ENCODE data around the gene HOXD1.

Gene HOXD1

DNA sequence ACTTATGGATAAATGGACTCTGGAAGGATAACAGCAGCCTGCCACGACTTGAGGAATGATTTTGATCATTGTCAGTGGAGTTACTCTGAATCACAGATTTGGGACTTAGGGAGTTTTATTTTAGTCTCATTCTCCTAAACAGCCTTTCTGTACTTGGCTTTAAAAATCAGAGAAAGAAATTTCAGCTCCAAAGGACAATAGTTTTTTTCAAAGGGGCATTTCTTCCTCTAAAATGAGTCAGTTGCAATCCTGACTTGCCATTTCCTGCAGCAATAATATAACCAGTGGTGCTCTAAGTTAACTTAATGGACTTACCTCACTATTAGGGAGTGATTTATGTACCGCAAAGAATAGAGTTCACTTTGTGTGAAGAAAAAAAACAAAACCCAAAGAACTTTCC lies 45.7 kb downstream of the HOXD1 start:
- Histone ChIP-seq H3K9me2 (ENCODE audit: low read depth, low read length) (no peaks in the 10 kb centered on the region), H3K4me2 (ENCODE audit: low read length) (no peak overlapping the region), H2AFZ (ENCODE audit: low read length) (no peak overlapping the region), H4K20me1 (ENCODE audit: insufficient read depth, low read length) (no peaks in the 10 kb centered on the region), H3K9me3 (ENCODE audit: low read length) (no peaks in the 10 kb centered on the region), H3K27me3 (ENCODE audit: insufficient read depth, low read length) (no peaks in the 10 kb centered on the region), H3F3A (ENCODE audit: insufficient read depth, low read length) (no peaks in the 10 kb centered on the region), H3K27ac (ENCODE audit: low read depth, low read length, poor library complexity, severe bottlenecking) (no peak overlapping the region), H3K36me3 (ENCODE audit: insufficient read depth, low read length) (no peaks in the 10 kb centered on the region), H3K9ac (ENCODE audit: low read length) (no peak overlapping the region), H3K4me1 (ENCODE audit: insufficient read depth, low read length, severe bottlenecking) (no peaks in the 10 kb centered on the region), H3K4me3 (ENCODE audit: low read depth, low read length, poor library complexity, severe bottlenecking) (no peak overlapping the region), H3K79me2 (ENCODE audit: insufficient read depth, low read length) (no peaks in the 10 kb centered on the region)
- TF ChIP-seq EZH2 (IDR thresholded peaks at IDR 0.05; ENCODE audit: borderline replicate concordance, low read length): no peak
- TF ChIP-seq, protein P1, sequence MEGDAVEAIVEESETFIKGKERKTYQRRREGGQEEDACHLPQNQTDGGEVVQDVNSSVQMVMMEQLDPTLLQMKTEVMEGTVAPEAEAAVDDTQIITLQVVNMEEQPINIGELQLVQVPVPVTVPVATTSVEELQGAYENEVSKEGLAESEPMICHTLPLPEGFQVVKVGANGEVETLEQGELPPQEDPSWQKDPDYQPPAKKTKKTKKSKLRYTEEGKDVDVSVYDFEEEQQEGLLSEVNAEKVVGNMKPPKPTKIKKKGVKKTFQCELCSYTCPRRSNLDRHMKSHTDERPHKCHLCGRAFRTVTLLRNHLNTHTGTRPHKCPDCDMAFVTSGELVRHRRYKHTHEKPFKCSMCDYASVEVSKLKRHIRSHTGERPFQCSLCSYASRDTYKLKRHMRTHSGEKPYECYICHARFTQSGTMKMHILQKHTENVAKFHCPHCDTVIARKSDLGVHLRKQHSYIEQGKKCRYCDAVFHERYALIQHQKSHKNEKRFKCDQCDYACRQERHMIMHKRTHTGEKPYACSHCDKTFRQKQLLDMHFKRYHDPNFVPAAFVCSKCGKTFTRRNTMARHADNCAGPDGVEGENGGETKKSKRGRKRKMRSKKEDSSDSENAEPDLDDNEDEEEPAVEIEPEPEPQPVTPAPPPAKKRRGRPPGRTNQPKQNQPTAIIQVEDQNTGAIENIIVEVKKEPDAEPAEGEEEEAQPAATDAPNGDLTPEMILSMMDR (IDR thresholded peaks at IDR 0.05; ENCODE audit: low read length): no peak

DNA sequence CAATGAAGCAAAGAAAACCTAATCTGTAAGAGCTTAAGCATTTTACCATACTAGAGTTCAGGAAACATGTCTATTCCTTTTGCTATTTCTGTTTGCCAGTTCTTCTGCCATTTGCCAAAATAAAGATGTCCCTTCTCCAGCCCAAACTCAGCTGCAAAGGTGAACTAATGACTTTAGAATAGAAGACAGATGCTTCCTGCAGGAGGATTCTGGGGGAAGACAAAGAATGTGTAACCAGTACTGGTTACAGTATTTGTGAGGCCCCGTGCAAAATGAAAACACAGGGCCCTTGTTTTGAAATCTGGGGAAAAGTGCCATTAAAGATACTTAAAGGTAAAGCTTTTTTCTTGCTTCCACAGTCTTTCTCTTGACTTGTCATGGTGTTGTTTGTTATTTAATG lies 46.5 kb downstream of the HOXD1 start:
- H3K4me2 ChIP-seq (ENCODE audit: low read length): no peak overlapping the region

DNA sequence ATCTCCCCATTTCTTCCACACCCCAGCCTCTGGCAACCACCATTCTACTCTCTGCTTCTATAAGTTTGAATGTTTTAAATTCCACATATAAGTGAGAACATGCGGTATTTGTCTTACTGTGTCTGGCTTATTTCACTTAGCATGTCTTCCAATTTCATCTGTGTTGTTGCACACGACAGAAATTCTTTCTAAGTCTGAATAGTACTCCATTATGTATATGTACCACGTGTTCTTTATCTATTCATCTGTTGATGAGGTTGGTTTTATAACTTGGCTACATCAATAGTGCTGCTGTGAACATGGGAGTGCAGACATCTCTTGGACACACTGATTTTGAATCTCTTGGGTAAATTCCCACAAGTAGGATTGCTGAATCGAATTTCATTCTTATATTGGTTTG lies 49.0 kb downstream of the HOXD1 start:
- Histone ChIP-seq H3K9me2 (ENCODE audit: low read depth, low read length) (no peaks in the 10 kb centered on the region), H3K9ac (ENCODE audit: low read length) (no peak overlapping the region)
- TF ChIP-seq EZH2 (IDR thresholded peaks at IDR 0.05; ENCODE audit: borderline replicate concordance, low read length): no peak
- TF ChIP-seq, protein P1 (IDR thresholded peaks at IDR 0.05; ENCODE audit: low read length): no peak

More for the DNA sequence above, 46.5 kb downstream of the HOXD1 start:
- no peak for TF ChIP-seq EZH2 (IDR thresholded peaks at IDR 0.05; ENCODE audit: borderline replicate concordance, low read length)
- TF ChIP-seq, protein P1 (IDR thresholded peaks at IDR 0.05; ENCODE audit: low read length): no peak
- H3F3A ChIP-seq (ENCODE audit: insufficient read depth, low read length): no peaks in the 10 kb centered on the region
- no peak overlapping the region for H3K9ac ChIP-seq (ENCODE audit: low read length)
- no peak overlapping the region for H3K4me3 ChIP-seq (ENCODE audit: low read depth, low read length, poor library complexity, severe bottlenecking)
- H3K9me3 ChIP-seq (ENCODE audit: low read length): no peaks in the 10 kb centered on the region
- H3K27ac ChIP-seq (ENCODE audit: low read depth, low read length, poor library complexity, severe bottlenecking): no peak overlapping the region
- H3K4me1 ChIP-seq (ENCODE audit: insufficient read depth, low read length, severe bottlenecking): no peaks in the 10 kb centered on the region
- H2AFZ ChIP-seq (ENCODE audit: low read length): no peak overlapping the region
- no peaks in the 10 kb centered on the region for H3K79me2 ChIP-seq (ENCODE audit: insufficient read depth, low read length)
- no peaks in the 10 kb centered on the region for H3K27me3 ChIP-seq (ENCODE audit: insufficient read depth, low read length)
- H3K36me3 ChIP-seq (ENCODE audit: insufficient read depth, low read length): no peaks in the 10 kb centered on the region
- no peaks in the 10 kb centered on the region for H4K20me1 ChIP-seq (ENCODE audit: insufficient read depth, low read length)
- no peaks in the 10 kb centered on the region for H3K9me2 ChIP-seq (ENCODE audit: low read depth, low read length)

More for the DNA sequence above, 49.0 kb downstream of the HOXD1 start:
- no peaks in the 10 kb centered on the region for H3K79me2 ChIP-seq (ENCODE audit: insufficient read depth, low read length)
- no peaks in the 10 kb centered on the region for H3K4me1 ChIP-seq (ENCODE audit: insufficient read depth, low read length, severe bottlenecking)
- no peak overlapping the region for H2AFZ ChIP-seq (ENCODE audit: low read length)
- H3K9me3 ChIP-seq (ENCODE audit: low read length): no peaks in the 10 kb centered on the region
- no peak overlapping the region for H3K4me3 ChIP-seq (ENCODE audit: low read depth, low read length, poor library complexity, severe bottlenecking)
- no peak overlapping the region for H3K27ac ChIP-seq (ENCODE audit: low read depth, low read length, poor library complexity, severe bottlenecking)
- H3F3A ChIP-seq (ENCODE audit: insufficient read depth, low read length): no peaks in the 10 kb centered on the region
- no peaks in the 10 kb centered on the region for H4K20me1 ChIP-seq (ENCODE audit: insufficient read depth, low read length)
- H3K4me2 ChIP-seq (ENCODE audit: low read length): no peak overlapping the region
- H3K36me3 ChIP-seq (ENCODE audit: insufficient read depth, low read length): no peaks in the 10 kb centered on the region
- H3K27me3 ChIP-seq (ENCODE audit: insufficient read depth, low read length): no peaks in the 10 kb centered on the region
